Activated T-helper 2 cell treated with anti-CD3 and anti-CD28 coated beads, Interferon-gamma antibody, Interleukin-2, Interleukin-4, amounts not matched to agents 10 μg/mL and 5 μg/mL and 100 μg/mL, durations not matched to agents 14 hours and 24 hours and 36 hours (primary cell): ENCODE results near the gene ITSN1. TPM values are rescaled to one million over a fixed set of nuclear protein-coding genes. Genes with fewer than 3 reads are reported as not detected.

Source experiments
- DNase-seq: peaks from one replicate; pipeline ENCODE4 v3.0.0; 2021; ENCODE audit warnings: low spot score
- H3K27ac Mint-ChIP-seq: one replicate; pipeline ENCODE4 v1.8.0; 2021; ENCODE audit warnings: mixed read lengths
- H3K27me3 Mint-ChIP-seq: one replicate; pipeline ENCODE4 v1.8.0; 2021; ENCODE audit warnings: low read depth, mixed read lengths
- H3K36me3 Mint-ChIP-seq: one replicate; pipeline ENCODE4 v1.8.0; 2021; ENCODE audit warnings: low read depth, mixed read lengths
- H3K4me1 Mint-ChIP-seq: one replicate; pipeline ENCODE4 v1.8.0; 2021; ENCODE audit warnings: low read depth, mixed read lengths
- H3K4me3 Mint-ChIP-seq: one replicate; pipeline ENCODE4 v1.8.0; 2021; ENCODE audit warnings: low read depth, mild to moderate bottlenecking, moderate library complexity, mixed read lengths
- H3K9me3 Mint-ChIP-seq: one replicate; pipeline ENCODE4 v1.8.0; 2021; ENCODE audit warnings: mixed read lengths
- intact Hi-C: fragments of 100-400 bp; cut with micrococcal nuclease; formaldehyde crosslinking; loops from one replicate; pipeline ENCODE4 v1.15.1; 2023
- total RNA-seq: library from RNA; stranded (reverse); gene quantifications from 2 replicates; pipeline ENCODE4 v1.2.3, GENCODE V29; 2022

The ITSN1 gene
- total RNA-seq, 1 donor from 2014 or later = 5.9 TPM

GRCh38 chr21:33839167-33839716 is 196.9 kb downstream of the ITSN1 start:
- Mint-ChIP-seq H3K27me3 (no peaks in the 10 kb centered on the region), H3K9me3 (no peaks in the 10 kb centered on the region), H3K4me1 (no peaks in the 10 kb centered on the region), H3K27ac (no peak overlapping the region), H3K4me3 (no peak overlapping the region), H3K36me3 (no peaks in the 10 kb centered on the region)
- intact Hi-C loops = no loop called here
- DNase-seq = no peak

- H3K9me3 Mint-ChIP-seq = no peaks in the 10 kb centered on the region
- intact Hi-C loops = no loop called here
- H3K36me3 Mint-ChIP-seq = no peaks in the 10 kb centered on the region
- no peak overlapping the region for H3K27ac Mint-ChIP-seq
- no peaks in the 10 kb centered on the region for H3K27me3 Mint-ChIP-seq
- H3K4me3 Mint-ChIP-seq = no peak overlapping the region
- no peak for DNase-seq
- H3K4me1 Mint-ChIP-seq = no peaks in the 10 kb centered on the region
Observed at GRCh38 chr21:33839806-33840205, 197.5 kb downstream of the ITSN1 start.

- Mint-ChIP-seq H3K27me3 (no peaks in the 10 kb centered on the region), H3K9me3 (no peaks in the 10 kb centered on the region), H3K4me3 (no peak overlapping the region), H3K27ac (no peak overlapping the region), H3K4me1 (no peaks in the 10 kb centered on the region), H3K36me3 (no peaks in the 10 kb centered on the region)
- no peak for DNase-seq
- intact Hi-C loops = no loop called here
Observed at GRCh38 chr21:33840771-33841170, 198.5 kb downstream of the ITSN1 start.

- Mint-ChIP-seq H3K27me3 (no peaks in the 10 kb centered on the region), H3K4me3 (no peak overlapping the region), H3K27ac (no peak overlapping the region), H3K9me3 (no peaks in the 10 kb centered on the region), H3K36me3 (no peaks in the 10 kb centered on the region), H3K4me1 (no peaks in the 10 kb centered on the region)
- intact Hi-C loops = no loop called here
- no peak for DNase-seq
Observed at GRCh38 chr21:33841561-33841960, 199.3 kb downstream of the ITSN1 start.

- H3K27me3 Mint-ChIP-seq = no peaks in the 10 kb centered on the region
- no peaks in the 10 kb centered on the region for H3K36me3 Mint-ChIP-seq
- no peak for DNase-seq
- H3K4me3 Mint-ChIP-seq = no peak overlapping the region
- no peaks in the 10 kb centered on the region for H3K4me1 Mint-ChIP-seq
- H3K27ac Mint-ChIP-seq = no peak overlapping the region
- no peaks in the 10 kb centered on the region for H3K9me3 Mint-ChIP-seq
- intact Hi-C loops = no loop called here
Observed at GRCh38 chr21:33843216-33843615, 200.9 kb downstream of the ITSN1 start.

GRCh38 chr21:33844104-33844889 is 202.0 kb downstream of the ITSN1 start:
- no peak for DNase-seq
- Mint-ChIP-seq H3K27ac (no peak overlapping the region), H3K27me3 (no peaks in the 10 kb centered on the region), H3K9me3 (no peaks in the 10 kb centered on the region), H3K36me3 (no peaks in the 10 kb centered on the region), H3K4me1 (no peaks in the 10 kb centered on the region), H3K4me3 (no peak overlapping the region)
- intact Hi-C loops = no loop called here

- Mint-ChIP-seq H3K27ac (no peak overlapping the region), H3K9me3 (no peaks in the 10 kb centered on the region), H3K27me3 (no peaks in the 10 kb centered on the region), H3K4me1 (no peaks in the 10 kb centered on the region), H3K4me3 (no peak overlapping the region), H3K36me3 (no peaks in the 10 kb centered on the region)
- intact Hi-C loops = no loop called here
- no peak for DNase-seq
Observed at GRCh38 chr21:33844890-33845205, 202.5 kb downstream of the ITSN1 start.

GRCh38 chr21:33846141-33846540 is 203.8 kb downstream of the ITSN1 start:
- Mint-ChIP-seq H3K27ac (no peak overlapping the region), H3K36me3 (no peaks in the 10 kb centered on the region), H3K4me3 (no peak overlapping the region), H3K9me3 (no peaks in the 10 kb centered on the region), H3K27me3 (no peaks in the 10 kb centered on the region), H3K4me1 (no peaks in the 10 kb centered on the region)
- no peak for DNase-seq
- intact Hi-C loops = no loop called here

GRCh38 chr21:33847588-33848248 is 205.4 kb downstream of the ITSN1 start:
- intact Hi-C loops = no loop called here
- no peak overlapping the region for H3K4me3 Mint-ChIP-seq
- H3K27ac Mint-ChIP-seq = no peak overlapping the region
- no peak for DNase-seq
- no peaks in the 10 kb centered on the region for H3K9me3 Mint-ChIP-seq
- no peaks in the 10 kb centered on the region for H3K4me1 Mint-ChIP-seq
- H3K36me3 Mint-ChIP-seq = no peaks in the 10 kb centered on the region
- no peaks in the 10 kb centered on the region for H3K27me3 Mint-ChIP-seq

GRCh38 chr21:33848249-33848953 is 206.1 kb downstream of the ITSN1 start:
- Mint-ChIP-seq H3K27ac (no peak overlapping the region), H3K36me3 (no peaks in the 10 kb centered on the region), H3K4me1 (no peaks in the 10 kb centered on the region), H3K4me3 (no peak overlapping the region), H3K9me3 (no peaks in the 10 kb centered on the region), H3K27me3 (no peaks in the 10 kb centered on the region)
- intact Hi-C loops = no loop called here
- no peak for DNase-seq

- Mint-ChIP-seq H3K27ac (no peak overlapping the region), H3K4me1 (no peaks in the 10 kb centered on the region), H3K9me3 (no peaks in the 10 kb centered on the region), H3K4me3 (no peak overlapping the region), H3K27me3 (no peaks in the 10 kb centered on the region), H3K36me3 (no peaks in the 10 kb centered on the region)
- intact Hi-C loops = no loop called here
- DNase-seq = no peak
Observed at GRCh38 chr21:33849834-33850233, 207.5 kb downstream of the ITSN1 start.

- H3K27ac Mint-ChIP-seq = no peak overlapping the region
Observed at GRCh38 chr21:33850401-33850800, 208.1 kb downstream of the ITSN1 start.

GRCh38 chr21:33850985-33851384 is 208.7 kb downstream of the ITSN1 start:
- intact Hi-C loops = no loop called here
- Mint-ChIP-seq H3K4me1 (no peaks in the 10 kb centered on the region), H3K4me3 (no peak overlapping the region), H3K9me3 (no peaks in the 10 kb centered on the region), H3K27ac (no peak overlapping the region), H3K36me3 (no peaks in the 10 kb centered on the region), H3K27me3 (no peaks in the 10 kb centered on the region)
- no peak for DNase-seq

More at GRCh38 chr21:33850401-33850800, 208.1 kb downstream of the ITSN1 start:
- intact Hi-C loops = no loop called here
- no peaks in the 10 kb centered on the region for H3K36me3 Mint-ChIP-seq
- H3K9me3 Mint-ChIP-seq = no peaks in the 10 kb centered on the region
- H3K4me1 Mint-ChIP-seq = no peaks in the 10 kb centered on the region
- no peak overlapping the region for H3K4me3 Mint-ChIP-seq
- H3K27me3 Mint-ChIP-seq = no peaks in the 10 kb centered on the region
- DNase-seq = no peak
